GM12873 (cell line): ENCODE data around the gene SMOC1.

Source experiments
- TF ChIP-seq, protein P1 (sequence below): IDR thresholded peaks from 2 replicates; pipeline ENCODE4 v1.5.1; 2012; ENCODE audit warnings: low read depth, mild to moderate bottlenecking, moderate library complexity, low read length, control low read depth; ENCODE audit not compliant: insufficient read depth; ENCODE audit errors: missing control alignments

Gene SMOC1, protein sequence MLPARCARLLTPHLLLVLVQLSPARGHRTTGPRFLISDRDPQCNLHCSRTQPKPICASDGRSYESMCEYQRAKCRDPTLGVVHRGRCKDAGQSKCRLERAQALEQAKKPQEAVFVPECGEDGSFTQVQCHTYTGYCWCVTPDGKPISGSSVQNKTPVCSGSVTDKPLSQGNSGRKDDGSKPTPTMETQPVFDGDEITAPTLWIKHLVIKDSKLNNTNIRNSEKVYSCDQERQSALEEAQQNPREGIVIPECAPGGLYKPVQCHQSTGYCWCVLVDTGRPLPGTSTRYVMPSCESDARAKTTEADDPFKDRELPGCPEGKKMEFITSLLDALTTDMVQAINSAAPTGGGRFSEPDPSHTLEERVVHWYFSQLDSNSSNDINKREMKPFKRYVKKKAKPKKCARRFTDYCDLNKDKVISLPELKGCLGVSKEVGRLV

DNA sequence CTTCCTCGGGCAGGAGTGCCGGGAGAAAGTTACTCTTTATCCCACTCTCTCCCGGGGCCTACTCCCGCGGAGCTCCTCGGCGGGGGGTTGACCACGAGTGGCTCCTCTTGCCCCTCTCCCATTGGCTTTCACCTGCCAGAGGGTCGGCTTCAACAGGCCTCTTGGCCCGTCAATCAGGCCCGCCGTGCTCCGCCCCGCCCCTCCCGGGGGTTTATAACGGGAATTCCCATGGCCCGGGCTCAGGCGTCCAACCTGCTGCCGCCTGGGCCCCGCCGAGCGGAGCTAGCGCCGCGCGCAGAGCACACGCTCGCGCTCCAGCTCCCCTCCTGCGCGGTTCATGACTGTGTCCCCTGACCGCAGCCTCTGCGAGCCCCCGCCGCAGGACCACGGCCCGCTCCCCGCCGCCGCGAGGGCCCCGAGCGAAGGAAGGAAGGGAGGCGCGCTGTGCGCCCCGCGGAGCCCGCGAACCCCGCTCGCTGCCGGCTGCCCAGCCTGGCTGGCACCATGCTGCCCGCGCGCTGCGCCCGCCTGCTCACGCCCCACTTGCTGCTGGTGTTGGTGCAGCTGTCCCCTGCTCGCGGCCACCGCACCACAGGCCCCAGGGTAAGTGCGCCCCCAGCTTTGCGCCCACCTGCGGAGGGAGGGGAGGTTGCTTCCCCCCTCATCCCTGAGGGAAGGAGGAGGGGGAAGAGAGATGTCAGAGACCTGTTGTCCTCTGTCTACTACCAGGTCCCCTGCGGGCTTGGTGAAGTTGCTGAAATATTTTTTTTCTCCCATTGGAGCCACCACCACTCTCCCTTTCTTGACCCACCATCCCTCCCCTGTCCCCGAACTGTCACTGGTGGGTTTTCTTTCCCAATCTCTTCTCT is at the start of gene SMOC1:
Gene SMOC1, plus strand, starts transcription at position 242 of the 869 bp plus-strand sequence. Its CDS starts 263 bp downstream, at position 505.
- TF ChIP-seq, protein P1, sequence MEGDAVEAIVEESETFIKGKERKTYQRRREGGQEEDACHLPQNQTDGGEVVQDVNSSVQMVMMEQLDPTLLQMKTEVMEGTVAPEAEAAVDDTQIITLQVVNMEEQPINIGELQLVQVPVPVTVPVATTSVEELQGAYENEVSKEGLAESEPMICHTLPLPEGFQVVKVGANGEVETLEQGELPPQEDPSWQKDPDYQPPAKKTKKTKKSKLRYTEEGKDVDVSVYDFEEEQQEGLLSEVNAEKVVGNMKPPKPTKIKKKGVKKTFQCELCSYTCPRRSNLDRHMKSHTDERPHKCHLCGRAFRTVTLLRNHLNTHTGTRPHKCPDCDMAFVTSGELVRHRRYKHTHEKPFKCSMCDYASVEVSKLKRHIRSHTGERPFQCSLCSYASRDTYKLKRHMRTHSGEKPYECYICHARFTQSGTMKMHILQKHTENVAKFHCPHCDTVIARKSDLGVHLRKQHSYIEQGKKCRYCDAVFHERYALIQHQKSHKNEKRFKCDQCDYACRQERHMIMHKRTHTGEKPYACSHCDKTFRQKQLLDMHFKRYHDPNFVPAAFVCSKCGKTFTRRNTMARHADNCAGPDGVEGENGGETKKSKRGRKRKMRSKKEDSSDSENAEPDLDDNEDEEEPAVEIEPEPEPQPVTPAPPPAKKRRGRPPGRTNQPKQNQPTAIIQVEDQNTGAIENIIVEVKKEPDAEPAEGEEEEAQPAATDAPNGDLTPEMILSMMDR = no peak

DNA sequence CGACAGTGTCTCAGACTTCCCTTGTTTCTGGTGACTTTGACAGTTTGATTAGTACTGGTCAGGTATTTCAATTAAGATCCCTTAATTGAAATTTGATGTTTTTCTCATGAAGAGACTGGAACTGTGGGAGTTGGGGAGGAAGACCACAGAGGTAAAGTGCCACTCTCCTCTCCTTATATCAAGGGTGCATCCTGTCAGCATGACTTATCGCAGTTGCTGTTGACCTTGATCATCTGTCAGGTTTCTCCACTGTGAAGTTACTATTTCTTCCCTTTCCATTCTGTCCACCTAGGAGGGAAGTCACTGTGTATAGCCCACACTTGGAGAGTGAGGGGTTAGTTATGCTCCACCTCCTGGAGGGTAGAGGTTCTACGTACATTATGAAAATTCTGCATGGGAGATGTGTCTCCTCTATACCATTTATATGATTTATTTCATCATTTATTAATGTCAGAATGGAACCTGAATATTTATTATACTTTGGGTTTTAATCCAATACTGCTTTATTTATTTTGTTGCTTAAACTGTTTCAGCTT is 40.3 kb upstream of the SMOC1 start:
- TF ChIP-seq, protein P1 = no peak

DNA sequence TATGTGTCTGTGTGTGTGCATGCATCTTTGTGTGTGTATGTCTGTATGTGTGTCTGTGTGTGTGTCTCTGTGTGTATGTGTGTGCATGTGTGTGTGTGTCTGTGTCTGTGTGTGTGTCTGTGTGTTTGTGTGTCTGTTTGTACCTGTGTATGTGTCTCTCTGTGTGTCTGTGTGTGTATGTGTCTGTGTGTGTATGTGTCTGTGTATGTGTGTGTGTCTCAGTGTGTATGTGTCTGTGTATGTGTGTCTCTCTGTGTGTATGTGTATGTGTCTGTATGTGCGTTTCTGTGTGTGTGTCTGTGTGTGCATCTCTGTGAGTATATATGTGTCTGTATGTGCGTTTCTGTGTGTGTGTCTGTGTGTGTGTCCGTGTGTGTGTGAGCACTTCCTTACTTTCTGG is 39.6 kb upstream of the SMOC1 start:
- TF ChIP-seq, protein P1 = no peak

DNA sequence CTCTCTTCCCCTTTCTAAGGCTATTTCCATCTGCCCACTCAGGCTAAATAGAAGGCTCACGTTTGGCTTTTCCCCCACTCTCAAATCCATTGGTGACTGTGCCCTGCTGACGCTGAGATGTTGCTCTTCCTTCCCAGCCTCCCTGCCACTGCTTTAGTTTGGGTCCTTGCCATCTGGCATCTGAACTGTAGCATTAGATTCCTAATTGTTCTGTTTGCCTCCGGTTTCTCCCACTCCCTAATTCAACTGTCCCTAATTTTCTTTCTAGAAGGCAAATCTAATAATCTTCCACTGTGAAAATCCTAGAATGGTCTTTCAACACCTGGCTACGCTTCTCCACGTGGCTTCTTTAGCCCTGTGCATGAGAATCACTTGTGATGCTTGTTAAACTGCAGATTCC is 37.6 kb upstream of the SMOC1 start:
- TF ChIP-seq, protein P1 = no peak

DNA sequence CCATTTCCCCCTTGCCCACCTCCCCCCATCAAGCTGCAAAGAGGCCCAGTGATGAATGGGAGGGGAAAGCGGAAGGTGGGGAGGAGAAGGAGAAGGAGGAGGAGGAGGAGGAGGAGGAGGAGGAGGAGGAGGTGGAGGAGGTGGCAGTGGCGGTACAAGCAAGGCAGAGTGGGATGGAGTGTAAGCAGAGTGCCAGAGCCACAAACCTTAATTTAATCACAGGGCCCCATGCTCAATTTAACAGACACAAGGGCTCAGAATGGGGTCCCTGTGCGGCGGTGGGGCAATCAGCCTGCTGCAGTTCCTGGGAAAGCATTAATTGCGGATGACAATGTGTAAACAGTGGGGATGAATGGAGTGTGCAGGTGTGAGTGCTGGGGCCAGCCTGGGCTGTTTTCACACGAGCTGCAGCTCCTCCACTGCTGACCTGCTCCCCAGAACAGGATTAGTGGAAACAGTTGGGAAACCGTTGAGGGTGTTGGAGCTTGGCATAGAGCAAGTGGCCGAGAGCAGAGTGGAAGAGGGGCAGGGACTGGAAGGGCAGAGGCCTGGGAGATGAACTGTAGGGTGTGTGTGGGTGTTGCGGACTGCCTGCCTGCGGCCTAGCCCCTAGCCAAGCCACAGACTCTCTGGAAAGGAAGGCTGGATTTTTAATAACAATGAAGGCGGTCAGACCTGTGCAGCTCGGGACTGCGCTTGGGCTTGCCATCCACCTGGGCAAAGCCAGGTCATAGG is 36.4 kb upstream of the SMOC1 start:
- TF ChIP-seq, protein P1 = no peak

DNA sequence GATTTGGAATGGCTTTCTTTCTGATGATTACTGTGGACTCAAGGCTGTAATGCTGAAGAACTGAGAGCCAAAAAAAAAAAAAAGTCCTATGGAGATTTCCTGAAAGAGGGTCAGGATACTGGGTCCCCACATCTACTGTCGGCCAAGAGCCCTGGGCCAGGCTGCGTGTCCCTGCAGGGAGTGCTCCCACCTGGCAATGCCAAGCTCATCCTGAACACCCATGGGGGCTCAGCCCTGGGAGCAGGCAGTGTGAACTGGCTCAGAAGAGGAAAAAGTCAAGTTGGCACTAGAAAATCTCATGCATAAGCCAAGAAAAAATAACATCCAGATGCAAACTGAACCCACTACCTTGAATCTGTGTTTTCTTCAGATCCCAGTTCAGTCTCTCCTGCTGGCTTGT is 35.0 kb upstream of the SMOC1 start:
- TF ChIP-seq, protein P1 = no peak

DNA sequence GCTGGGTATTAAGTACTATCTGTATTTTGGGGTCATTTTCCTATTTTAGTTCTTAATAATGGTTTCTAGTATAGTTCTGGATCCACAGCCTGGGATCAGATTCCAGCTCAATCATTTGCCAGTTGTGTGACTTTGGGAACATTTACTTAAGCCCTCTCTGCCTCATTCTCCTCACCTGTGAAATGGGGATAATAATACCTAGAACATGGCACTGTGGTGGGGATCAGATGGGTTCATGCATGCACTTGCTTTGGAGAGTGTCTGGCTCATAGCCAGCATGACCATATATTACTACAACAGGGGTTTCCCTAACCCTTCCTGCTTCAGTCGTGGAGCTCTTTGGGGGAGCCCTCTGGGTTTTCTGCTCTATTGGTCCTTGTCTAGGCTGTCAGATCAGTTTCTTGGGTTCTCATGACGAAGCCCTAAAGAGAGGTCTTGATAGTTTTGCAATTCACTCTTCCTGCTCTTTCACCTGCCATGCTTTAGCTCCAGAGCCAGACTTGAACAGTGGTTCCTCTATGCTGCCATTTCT is 34.1 kb upstream of the SMOC1 start:
- TF ChIP-seq, protein P1 = no peak
